Measurements from ENCODE around the gene CCDC184. TPM values are rescaled to one million over a fixed set of nuclear protein-coding genes. Genes with fewer than 3 reads are reported as not detected.
"Not testable (repeated sequence)": the region's sequence is repeated elsewhere in the genome, so short reads cannot be mapped to it uniquely, and the experiment has no call there.

CCDC184 gene
- total RNA-seq (2012; rRNA removed) = under 0.01 and 0.22 TPM in 2 replicates

- peak within 1 kb of the TSS; percentile 76 for H3K4me3 ChIP-seq (ENCODE audit: low read length)
- peak within 1 kb of the TSS; percentile 91 for H3K4me2 ChIP-seq (ENCODE audit: low read length)
- H3K36me3 ChIP-seq (ENCODE audit: insufficient read depth, low read length) = no peaks in the 10 kb centered on the region
- peaks cover 5% of the 10 kb centered on the region for H3K4me1 ChIP-seq (ENCODE audit: control insufficient read depth, insufficient read depth, low read length)
- H3K27me3 ChIP-seq (ENCODE audit: control insufficient read depth, insufficient read depth, low read length) = peaks cover 76% of the 10 kb centered on the region
- H3K9me3 ChIP-seq (replicated peaks; ENCODE audit: low read length) = no peaks in the 10 kb centered on the region
- H3K9ac ChIP-seq (ENCODE audit: low read depth, low read length) = peak within 1 kb of the TSS; percentile 8
Observed at GRCh38 chr12:48183091-48183875, at the start of gene CCDC184. Gene CCDC184 (plus strand): TSS chr12:48183644. CDS start chr12:48184123, 479 bp downstream.

GRCh38 chr12:48135027-48135426 lies 48.4 kb upstream of the CCDC184 start:
- H3K36me3 ChIP-seq (ENCODE audit: insufficient read depth, low read length) = peaks cover 78% of the 10 kb centered on the region
- no peaks in the 10 kb centered on the region for H3K9me3 ChIP-seq (replicated peaks; ENCODE audit: low read length)
- no peak overlapping the region for H3K9ac ChIP-seq (ENCODE audit: low read depth, low read length)
- H3K4me3 ChIP-seq (ENCODE audit: low read length) = no peak overlapping the region
- no peaks in the 10 kb centered on the region for H3K4me1 ChIP-seq (ENCODE audit: control insufficient read depth, insufficient read depth, low read length)
- H3K27me3 ChIP-seq (ENCODE audit: control insufficient read depth, insufficient read depth, low read length) = no peaks in the 10 kb centered on the region
- no peak overlapping the region for H3K4me2 ChIP-seq (ENCODE audit: low read length)

GRCh38 chr12:48142818-48143674 lies 40.4 kb upstream of the CCDC184 start:
- Histone ChIP-seq H3K4me2 (ENCODE audit: low read length) (no peak overlapping the region), H3K9ac (ENCODE audit: low read depth, low read length) (no peak overlapping the region), H3K4me3 (ENCODE audit: low read length) (no peak overlapping the region), H3K36me3 (ENCODE audit: insufficient read depth, low read length) (peaks cover 71% of the 10 kb centered on the region), H3K27me3 (ENCODE audit: control insufficient read depth, insufficient read depth, low read length) (no peaks in the 10 kb centered on the region), H3K4me1 (ENCODE audit: control insufficient read depth, insufficient read depth, low read length) (no peaks in the 10 kb centered on the region), H3K9me3 (replicated peaks; ENCODE audit: low read length) (no peaks in the 10 kb centered on the region)

- Histone ChIP-seq H3K9me3 (replicated peaks; ENCODE audit: low read length) (no peaks in the 10 kb centered on the region), H3K4me3 (ENCODE audit: low read length) (no peak overlapping the region), H3K4me1 (ENCODE audit: control insufficient read depth, insufficient read depth, low read length) (no peaks in the 10 kb centered on the region), H3K4me2 (ENCODE audit: low read length) (no peak overlapping the region), H3K36me3 (ENCODE audit: insufficient read depth, low read length) (peaks cover 71% of the 10 kb centered on the region), H3K27me3 (ENCODE audit: control insufficient read depth, insufficient read depth, low read length) (no peaks in the 10 kb centered on the region), H3K9ac (ENCODE audit: low read depth, low read length) (no peak overlapping the region)
Observed at GRCh38 chr12:48143898-48144297, 39.5 kb upstream of the CCDC184 start.

- Histone ChIP-seq H3K9me3 (replicated peaks; ENCODE audit: low read length) (no peaks in the 10 kb centered on the region), H3K36me3 (ENCODE audit: insufficient read depth, low read length) (peaks cover 76% of the 10 kb centered on the region), H3K4me2 (ENCODE audit: low read length) (no peak overlapping the region), H3K27me3 (ENCODE audit: control insufficient read depth, insufficient read depth, low read length) (no peaks in the 10 kb centered on the region), H3K4me1 (ENCODE audit: control insufficient read depth, insufficient read depth, low read length) (no peaks in the 10 kb centered on the region), H3K4me3 (ENCODE audit: low read length) (no peak overlapping the region), H3K9ac (ENCODE audit: low read depth, low read length) (no peak overlapping the region)
Observed at GRCh38 chr12:48145981-48146380, 37.5 kb upstream of the CCDC184 start.

GRCh38 chr12:48151103-48151771 lies 32.2 kb upstream of the CCDC184 start:
- Histone ChIP-seq H3K9ac (ENCODE audit: low read depth, low read length) (no peak overlapping the region), H3K4me2 (ENCODE audit: low read length) (no peak overlapping the region), H3K27me3 (ENCODE audit: control insufficient read depth, insufficient read depth, low read length) (no peaks in the 10 kb centered on the region), H3K4me3 (ENCODE audit: low read length) (no peak overlapping the region), H3K36me3 (ENCODE audit: insufficient read depth, low read length) (peaks cover 53% of the 10 kb centered on the region), H3K9me3 (replicated peaks; ENCODE audit: low read length) (no peaks in the 10 kb centered on the region), H3K4me1 (ENCODE audit: control insufficient read depth, insufficient read depth, low read length) (peaks cover 2% of the 10 kb centered on the region)

GRCh38 chr12:48155786-48156185 lies 27.7 kb upstream of the CCDC184 start:
- H3K9ac ChIP-seq (ENCODE audit: low read depth, low read length); H3K4me3 ChIP-seq (ENCODE audit: low read length); H3K27me3 ChIP-seq (ENCODE audit: control insufficient read depth, insufficient read depth, low read length); H3K9me3 ChIP-seq (replicated peaks; ENCODE audit: low read length): not testable (repeated sequence)
- Histone ChIP-seq H3K4me2 (ENCODE audit: low read length) (peak overlapping the region; percentile 83), H3K4me1 (ENCODE audit: control insufficient read depth, insufficient read depth, low read length) (peaks cover 10% of the 10 kb centered on the region), H3K36me3 (ENCODE audit: insufficient read depth, low read length) (peaks cover 14% of the 10 kb centered on the region)

GRCh38 chr12:48156652-48157017 lies 26.8 kb upstream of the CCDC184 start:
- peaks cover 10% of the 10 kb centered on the region for H3K4me1 ChIP-seq (ENCODE audit: control insufficient read depth, insufficient read depth, low read length)
- H3K9ac ChIP-seq (ENCODE audit: low read depth, low read length) = peak overlapping the region; percentile 92
- peaks cover 6% of the 10 kb centered on the region for H3K36me3 ChIP-seq (ENCODE audit: insufficient read depth, low read length)

GRCh38 chr12:48157018-48157888 lies 26.2 kb upstream of the CCDC184 start, which contains the start of gene ASB8:
Gene ASB8 (minus strand): TSS chr12:48157515. CDS start chr12:48153496, 4,019 bp downstream.
- H3K4me3 ChIP-seq (ENCODE audit: low read length) = peak within 1 kb of the TSS; percentile 99
- peak within 1 kb of the TSS; percentile 92 for H3K9ac ChIP-seq (ENCODE audit: low read depth, low read length)
- peaks cover 14% of the 10 kb centered on the region for H3K27me3 ChIP-seq (ENCODE audit: control insufficient read depth, insufficient read depth, low read length)
- H3K9me3 ChIP-seq (replicated peaks; ENCODE audit: low read length) = no peaks in the 10 kb centered on the region
- H3K36me3 ChIP-seq (ENCODE audit: insufficient read depth, low read length) = peaks cover 5% of the 10 kb centered on the region
- peak within 1 kb of the TSS; percentile 83 for H3K4me2 ChIP-seq (ENCODE audit: low read length)
- peaks cover 10% of the 10 kb centered on the region for H3K4me1 ChIP-seq (ENCODE audit: control insufficient read depth, insufficient read depth, low read length)

More at GRCh38 chr12:48156652-48157017, 26.8 kb upstream of the CCDC184 start:
- H3K9me3 ChIP-seq (replicated peaks; ENCODE audit: low read length) = no peaks in the 10 kb centered on the region
- H3K27me3 ChIP-seq (ENCODE audit: control insufficient read depth, insufficient read depth, low read length) = peaks cover 10% of the 10 kb centered on the region
- peak overlapping the region; percentile 99 for H3K4me3 ChIP-seq (ENCODE audit: low read length)
- H3K4me2 ChIP-seq (ENCODE audit: low read length) = peak overlapping the region; percentile 83

GRCh38 chr12:48157889-48158370 lies 25.5 kb upstream of the CCDC184 start:
- peaks cover 10% of the 10 kb centered on the region for H3K4me1 ChIP-seq (ENCODE audit: control insufficient read depth, insufficient read depth, low read length)
- H3K4me3 ChIP-seq (ENCODE audit: low read length) = peak overlapping the region; percentile 99
- peak overlapping the region; percentile 92 for H3K9ac ChIP-seq (ENCODE audit: low read depth, low read length)
- no peaks in the 10 kb centered on the region for H3K9me3 ChIP-seq (replicated peaks; ENCODE audit: low read length)
- H3K4me2 ChIP-seq (ENCODE audit: low read length) = peak overlapping the region; percentile 83
- H3K27me3 ChIP-seq (ENCODE audit: control insufficient read depth, insufficient read depth, low read length) = peaks cover 15% of the 10 kb centered on the region
- peaks cover 4% of the 10 kb centered on the region for H3K36me3 ChIP-seq (ENCODE audit: insufficient read depth, low read length)
